HG02759 (cell line): ENCODE data around the gene IL21R.
"Not testable (repeated sequence)": the region's sequence is repeated elsewhere in the genome, so short reads cannot be mapped to it uniquely, and the experiment has no call there.

Experiments
- ATAC-seq: cut with Tn5 transposase; IDR thresholded peaks from one replicate; pipeline ENCODE4 v1.9.1; 2021; ENCODE audit warnings: mild to moderate bottlenecking, moderate library complexity; ENCODE audit not compliant: unreplicated experiment

Gene IL21R

DNA sequence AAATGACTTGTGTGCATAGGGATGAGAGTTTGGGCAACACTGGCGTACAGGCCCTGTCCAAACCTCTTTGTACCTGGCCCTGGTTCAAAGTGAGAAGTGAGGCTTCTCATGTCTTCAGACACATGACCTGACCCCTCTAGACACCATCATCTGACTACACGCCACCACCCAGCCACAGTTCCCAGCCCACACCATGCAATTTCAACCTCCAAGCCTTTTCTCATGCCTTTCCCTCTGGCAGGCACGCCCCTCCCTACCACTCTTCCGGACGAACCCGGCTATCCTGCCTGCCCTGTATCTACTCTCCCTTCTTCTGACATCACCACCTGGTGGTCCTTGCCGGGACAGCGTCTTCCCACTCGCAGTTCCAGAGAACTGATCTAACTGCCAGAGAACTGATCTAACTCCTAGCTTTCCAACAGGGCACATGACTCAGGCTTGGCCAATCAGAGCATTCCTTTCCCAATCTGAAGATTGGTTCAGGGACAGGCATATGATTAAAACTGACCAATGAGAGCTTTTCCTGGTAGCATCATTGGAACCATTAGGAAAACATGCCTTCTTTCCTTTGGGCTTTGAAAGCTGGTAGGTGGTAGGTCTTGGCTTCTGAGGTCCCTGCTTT is 27.1 kb upstream of the IL21R start:
- peak; percentile 43 for ATAC-seq

DNA sequence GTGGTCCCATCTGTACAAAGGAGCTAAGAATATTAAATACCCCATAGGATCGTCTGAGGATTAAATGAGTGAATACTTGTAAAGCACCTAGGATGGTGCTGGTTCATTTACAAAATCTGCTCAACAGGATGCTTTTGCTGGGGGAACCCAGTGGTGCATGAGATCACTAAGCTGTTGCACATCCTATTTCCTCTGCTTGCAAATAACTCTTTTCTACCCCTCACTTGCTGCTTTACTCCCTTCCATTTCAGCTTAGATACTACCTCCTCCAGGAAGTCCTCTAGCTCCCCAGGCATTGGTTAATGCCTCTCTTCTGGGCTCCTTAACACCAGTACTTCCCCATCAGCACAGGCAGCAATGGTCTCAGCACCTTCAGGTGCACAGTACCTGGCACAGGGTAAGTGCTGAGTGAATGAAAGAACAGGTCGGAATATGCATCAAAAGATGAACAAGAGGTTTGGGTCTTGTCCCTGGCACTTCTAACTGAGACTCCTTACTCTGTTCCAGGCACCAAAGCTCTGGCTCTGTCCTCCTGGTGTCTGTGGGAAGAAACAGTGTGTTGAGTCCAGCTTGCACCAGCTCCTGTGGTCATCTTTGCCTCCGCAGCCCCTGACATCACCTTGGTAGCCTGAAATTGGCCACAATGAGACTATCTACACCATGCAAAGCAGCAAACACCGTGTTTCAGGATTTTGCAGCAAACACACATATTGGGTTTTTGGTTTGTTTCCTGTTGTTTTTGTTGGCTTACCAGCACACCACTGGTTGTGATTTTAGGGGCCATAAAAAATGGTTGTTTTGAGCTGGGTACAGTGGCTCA is 24.1 kb upstream of the IL21R start:
- ATAC-seq, result peak; percentile 33

GRCh38 chr16:27378871-27379481 is 23.0 kb upstream of the IL21R start:
- ATAC-seq, result no peak

DNA sequence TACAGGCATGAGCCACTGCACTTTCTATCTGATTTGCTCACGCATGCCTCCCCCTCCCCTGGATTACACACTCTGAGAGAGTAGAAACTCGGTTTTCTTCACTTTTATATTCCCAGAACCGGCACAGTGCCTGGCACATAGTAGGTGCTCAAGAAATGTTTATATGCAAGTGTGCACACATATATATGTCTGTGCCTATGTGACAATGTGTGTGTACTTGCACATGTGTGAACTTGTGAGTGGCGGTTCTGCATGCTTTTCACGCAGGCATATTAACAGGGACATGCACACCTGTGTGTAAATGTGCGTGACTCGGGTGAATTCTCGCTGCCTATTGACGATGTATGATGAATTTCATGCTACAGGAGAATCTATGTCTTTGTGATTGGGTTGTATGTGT is 22.1 kb upstream of the IL21R start:
- ATAC-seq, result no peak

DNA sequence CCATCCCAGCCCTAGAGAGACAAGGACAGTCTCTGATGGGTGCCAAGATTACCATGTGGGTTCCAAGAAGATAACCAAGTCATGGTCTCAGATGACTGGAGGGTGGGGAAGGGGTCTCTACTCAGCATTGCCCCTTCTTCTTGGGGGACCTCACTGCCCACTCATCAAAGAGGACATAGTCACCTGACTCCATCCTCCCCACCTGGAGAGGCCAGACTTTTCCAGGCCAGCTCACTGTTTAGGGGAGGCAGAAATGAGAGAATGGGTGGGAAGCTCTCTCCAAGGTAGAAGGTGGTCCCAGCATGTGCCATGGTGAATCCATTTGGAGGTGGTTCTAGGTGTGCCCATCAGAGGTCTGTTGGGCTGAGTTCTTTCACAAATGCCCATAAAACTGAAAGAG is 20.7 kb upstream of the IL21R start:
- no peak for ATAC-seq

- no peak for ATAC-seq
These were observed 19.8 kb upstream of the IL21R start for GRCh38 chr16:27381974-27382855.

GRCh38 chr16:27383556-27384243 is 18.3 kb upstream of the IL21R start:
- no peak for ATAC-seq

DNA sequence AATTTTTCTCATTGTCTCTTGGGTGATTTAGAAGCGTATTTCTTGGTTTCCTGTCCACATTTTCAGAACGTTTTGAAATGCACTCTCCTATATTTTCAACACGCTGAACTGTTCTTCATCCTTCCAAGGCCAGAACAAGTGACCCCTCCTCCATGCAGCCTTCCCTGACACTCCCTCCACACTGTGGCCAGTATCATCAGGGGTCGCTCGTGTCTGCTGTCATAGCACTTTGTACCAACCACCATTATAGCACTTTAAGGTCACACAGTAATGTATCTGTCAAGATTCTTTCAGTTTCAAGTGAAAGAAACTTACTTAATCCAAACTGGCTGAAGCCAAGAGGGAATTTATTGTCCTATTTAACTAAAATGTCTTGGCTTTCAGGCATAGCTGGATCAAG is 17.5 kb upstream of the IL21R start:
- ATAC-seq, result no peak

DNA sequence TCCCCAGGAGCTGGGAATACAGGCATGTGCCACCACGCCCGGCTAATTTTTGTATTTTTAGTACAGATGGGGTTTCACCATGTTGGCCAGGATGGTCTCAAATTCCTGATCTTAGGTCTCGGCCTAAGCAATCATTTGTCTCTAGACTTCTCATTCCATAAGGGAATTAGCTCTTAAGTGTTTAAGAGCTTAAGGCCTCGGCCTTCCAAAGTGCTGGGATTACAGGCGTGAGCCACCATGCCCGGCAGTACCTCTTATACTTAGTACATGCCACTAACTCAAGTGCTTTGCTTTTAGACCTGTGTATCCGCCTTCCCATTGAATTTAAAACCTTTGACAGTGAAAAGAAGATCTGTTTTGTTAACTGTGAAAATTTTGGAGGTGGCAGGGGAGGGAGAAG is 16.6 kb upstream of the IL21R start:
- no peak for ATAC-seq

GRCh38 chr16:27386674-27387073 is 15.3 kb upstream of the IL21R start:
- no peak for ATAC-seq

DNA sequence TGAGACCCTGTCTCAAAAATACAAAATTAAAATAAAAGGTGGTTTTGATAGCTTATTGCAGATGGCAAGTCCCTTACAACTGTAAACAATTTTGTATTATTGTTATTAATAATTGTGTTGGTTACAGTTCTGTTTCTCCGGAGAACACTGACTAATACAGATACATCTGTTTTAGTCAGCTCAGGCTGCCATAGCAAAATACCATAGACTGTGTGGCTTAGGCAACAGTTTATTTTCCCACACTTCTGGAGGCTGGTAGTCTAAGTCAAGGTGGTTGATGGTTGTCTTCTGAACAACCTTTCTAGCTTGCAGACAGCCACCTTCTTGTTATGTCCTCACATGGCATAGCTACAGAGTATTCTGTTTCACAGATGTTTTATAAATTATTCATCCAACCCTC is 14.2 kb upstream of the IL21R start:
- peak; percentile 88 for ATAC-seq

DNA sequence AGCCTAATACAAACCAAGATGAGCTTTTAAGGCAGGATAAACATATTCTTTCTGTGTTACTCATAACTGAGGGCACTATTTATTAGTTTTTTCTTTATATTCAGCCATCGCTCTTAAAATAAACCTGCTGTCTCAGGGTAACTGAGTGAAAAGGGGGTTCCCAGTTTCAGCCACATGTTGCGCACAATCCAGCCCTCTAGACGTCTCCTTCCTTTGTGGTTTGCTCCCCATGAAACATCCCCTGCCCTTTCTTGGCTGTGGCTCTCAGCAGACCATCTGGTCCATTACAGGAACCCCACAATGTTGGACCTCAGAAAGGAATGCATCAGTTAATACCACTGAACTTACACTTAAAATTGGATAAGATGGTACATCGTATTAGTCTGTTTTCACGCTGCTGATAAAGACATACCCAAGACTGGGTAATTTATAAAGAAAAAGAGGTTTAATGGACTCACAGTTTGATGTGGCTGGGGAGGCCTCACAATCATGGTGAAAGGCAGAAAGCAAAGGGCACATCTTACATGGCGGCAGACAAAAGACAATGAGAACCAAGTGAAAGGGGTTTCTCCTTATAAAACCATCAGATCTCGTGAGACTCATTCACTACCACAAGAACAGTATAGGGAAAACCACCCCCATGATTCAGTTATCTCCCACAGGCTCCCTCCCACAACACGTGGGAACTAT is 12.6 kb upstream of the IL21R start:
- no peak for ATAC-seq

GRCh38 chr16:27390151-27390550 is 11.8 kb upstream of the IL21R start:
- ATAC-seq, result no peak

GRCh38 chr16:27392671-27393070 is 9.3 kb upstream of the IL21R start:
- ATAC-seq, result no peak

- no peak for ATAC-seq
These were observed 7.5 kb upstream of the IL21R start for GRCh38 chr16:27394516-27394915.

GRCh38 chr16:27398341-27398893 is 3.6 kb upstream of the IL21R start:
- not testable (repeated sequence) for ATAC-seq

DNA sequence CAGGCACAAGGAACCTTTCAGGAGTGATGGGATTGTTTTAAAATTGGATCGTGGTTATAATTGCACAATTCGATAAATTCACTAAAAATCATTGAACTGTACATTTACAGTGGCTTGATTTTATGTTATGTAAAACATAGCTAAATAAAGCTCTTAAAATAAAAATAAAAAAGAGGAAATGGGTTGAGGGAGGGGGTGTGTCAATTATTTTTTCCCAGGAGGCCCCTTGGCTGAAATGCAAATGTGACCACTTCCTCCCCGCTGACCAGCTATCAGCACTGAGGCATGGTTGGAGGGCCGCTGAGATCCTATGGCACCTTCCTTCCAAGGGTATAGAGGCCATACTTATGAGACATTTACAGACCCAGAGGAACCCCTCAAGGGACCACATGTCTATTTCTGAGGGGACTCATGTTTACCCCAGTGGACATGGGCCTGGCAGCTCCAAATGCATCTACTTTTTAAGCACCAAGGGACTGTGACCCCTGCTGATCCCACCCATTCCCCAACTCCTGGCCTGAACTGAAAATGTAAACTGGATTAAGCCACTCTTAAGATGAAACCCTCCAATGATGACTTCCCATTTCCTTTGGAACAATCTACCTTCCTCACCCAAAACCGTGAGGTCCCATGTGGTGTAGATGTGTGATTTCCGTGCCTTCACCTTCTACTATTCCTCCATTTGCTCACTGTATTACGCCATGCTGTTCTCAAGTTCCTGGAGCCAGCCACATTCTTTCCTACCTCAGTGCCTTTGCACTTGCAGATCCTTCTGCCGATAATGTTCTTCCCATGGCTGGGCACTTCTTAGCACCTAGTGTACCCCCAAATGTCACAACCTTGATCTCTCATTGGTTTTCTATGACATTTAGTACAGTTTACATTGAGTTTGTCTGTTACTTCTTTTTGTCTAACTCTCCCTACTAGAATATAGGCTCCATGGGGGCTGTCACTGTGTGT is 2.8 kb upstream of the IL21R start:
- ATAC-seq, result peak; percentile 31

- ATAC-seq, result no peak
These were observed 2.0 kb upstream of the IL21R start for GRCh38 chr16:27399969-27400368.
